ENCODE data around the gene MAP2K2.
A peak's percentile ranks its signal among the peaks of the same experiment; 100 is the strongest.

The MAP2K2 gene

DNA sequence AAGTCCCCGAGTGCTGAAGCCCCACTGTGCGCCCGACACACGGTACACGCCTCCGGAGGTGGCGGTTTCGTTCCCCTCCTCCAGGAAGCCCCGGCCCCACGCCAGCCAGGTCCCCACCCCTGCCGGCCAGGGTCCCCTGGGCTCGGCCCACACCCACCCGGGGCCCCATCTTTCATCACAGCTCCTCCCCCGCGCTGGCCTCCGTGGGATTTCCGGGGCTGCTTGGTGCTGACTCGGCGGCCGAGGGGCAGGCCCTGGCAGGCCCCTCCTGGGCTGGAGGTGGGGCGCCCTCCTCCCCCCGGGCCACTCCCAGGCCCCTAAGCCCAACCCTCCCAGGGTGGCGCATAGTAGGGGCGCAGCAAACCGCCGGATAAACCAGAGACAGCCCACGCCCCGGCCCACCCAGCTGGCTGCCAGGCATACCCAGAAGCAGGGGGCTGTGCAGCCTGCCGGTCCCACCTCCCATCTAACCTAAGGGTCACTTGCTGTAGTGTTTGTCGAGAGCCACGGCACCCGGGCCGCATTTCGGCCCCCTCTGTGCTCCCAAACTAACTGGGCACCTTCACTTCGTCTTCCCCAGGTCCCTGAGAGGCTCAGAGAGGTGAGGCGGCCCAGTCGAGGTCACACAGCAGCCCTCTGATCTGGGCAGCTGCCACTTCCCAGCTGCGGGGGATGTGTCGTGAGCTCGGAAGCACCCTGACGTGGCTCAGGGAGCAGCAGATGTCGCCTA is 63.9 kb downstream of the MAP2K2 start:
- no peak for DNase-seq

DNA sequence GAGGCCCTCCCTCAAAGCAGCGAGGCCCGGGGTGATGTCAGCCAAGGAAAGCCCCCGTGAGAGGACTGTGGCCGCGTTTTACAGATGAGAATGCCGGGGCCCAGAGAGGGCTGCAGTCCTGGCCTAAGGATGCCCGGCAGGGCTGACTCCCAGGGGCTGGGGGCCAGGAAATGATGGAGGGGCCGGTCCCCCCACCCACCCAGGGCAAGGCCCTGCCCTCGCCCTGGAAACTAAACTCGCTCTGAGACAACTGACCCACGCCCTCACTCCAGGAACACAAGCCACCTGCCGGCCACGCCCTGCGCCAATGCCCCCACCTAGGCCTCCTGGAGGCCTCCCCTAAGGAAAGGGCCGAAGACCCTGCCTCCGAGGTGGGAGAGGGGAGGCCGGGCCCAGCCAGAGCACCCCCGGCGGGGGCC is 64.5 kb downstream of the MAP2K2 start:
- DNase-seq: no peak

DNA sequence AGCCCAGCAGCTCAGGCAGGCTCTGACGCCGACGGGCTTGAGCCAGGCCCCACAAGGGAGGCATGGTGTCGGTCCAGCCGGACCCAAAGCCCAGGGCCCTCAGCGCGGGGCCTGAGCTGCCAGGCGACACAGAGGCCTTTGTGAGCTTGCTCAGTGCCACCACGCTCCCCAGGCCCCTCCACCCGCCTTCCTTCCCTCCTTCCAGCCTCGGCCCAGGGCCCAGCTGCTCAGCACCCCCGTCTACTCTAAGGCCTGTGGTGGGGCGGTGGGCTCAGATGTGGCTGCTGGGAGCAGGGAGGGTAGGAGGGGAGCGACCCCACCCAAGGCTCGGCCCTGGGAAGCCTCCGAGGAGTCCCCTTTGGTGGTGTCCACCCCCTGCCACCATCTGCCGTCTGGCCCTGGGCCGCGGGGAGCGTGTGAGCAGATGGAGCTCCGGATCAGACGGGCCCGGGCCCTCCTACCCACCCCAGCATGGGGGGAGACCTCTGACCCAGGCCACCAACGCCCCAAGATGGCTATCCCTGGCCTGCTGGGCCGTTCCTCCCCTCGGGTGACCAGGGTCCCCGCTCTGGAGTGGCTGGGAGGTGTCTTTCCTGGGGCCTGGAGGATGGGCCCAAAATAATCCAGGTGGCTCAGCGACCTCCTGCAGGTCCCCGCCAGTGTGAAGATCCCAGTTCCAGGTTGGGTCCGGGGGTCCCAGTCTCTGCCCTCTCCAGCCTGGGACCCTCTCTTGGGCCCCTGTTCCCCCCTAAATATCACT is 65.0 kb downstream of the MAP2K2 start:
- DNase-seq: no peak

DNA sequence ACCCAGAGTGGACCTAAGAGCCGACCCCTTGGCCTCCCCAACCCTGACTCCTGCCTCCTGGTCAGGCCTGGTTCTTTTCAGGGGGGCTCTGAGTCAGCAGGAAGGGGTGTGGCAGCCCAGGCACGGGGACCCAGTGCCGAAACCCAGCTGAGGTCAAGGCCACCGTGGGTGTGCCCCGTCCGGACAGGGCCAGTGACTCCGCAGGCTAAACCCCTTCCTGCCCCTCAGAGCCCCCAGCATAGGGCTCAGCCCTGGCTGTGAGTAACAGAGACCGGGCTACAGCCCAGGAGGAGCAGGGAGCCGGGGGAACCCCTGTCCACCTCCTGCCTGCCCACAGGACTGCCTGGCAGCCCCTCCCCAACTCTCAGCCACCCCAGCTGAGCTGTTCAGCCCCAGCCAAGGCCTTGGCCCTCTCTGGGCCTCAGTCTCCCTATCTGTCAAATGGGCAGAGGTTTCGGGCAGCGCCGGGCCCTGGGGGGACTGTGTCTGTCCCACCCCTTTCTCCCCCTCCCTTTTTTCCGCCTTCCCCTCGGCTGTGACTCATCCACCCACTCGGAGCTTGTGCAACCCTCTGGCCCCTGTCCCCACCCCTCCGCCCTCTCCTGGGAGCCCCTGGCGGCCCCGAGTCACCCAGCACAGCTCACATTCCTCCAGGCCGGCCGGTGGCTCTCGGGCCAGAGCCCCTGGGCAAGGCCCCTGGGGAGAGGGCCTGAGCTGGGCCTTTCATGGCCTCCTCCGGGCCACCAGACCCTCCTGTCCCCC is 65.8 kb downstream of the MAP2K2 start:
- peak; percentile 78 for DNase-seq

DNA sequence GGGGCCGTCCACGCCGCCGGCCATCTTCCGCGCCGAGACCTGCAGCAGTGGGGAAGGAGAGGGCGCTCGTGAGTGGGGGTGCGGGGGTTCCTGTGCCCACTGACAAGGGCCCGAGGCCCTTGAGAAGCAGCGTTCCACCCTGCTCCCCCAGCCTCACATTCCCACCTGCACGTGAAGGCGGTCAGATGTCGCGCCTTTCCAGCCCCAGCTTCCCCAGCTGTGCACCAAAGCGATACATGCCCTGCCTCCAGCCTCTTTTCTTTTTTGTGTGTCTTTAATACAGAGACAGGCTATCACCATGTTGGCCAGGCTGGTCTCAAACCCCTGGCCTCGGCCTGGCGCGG is 68.7 kb downstream of the MAP2K2 start:
- DNase-seq: no peak

DNA sequence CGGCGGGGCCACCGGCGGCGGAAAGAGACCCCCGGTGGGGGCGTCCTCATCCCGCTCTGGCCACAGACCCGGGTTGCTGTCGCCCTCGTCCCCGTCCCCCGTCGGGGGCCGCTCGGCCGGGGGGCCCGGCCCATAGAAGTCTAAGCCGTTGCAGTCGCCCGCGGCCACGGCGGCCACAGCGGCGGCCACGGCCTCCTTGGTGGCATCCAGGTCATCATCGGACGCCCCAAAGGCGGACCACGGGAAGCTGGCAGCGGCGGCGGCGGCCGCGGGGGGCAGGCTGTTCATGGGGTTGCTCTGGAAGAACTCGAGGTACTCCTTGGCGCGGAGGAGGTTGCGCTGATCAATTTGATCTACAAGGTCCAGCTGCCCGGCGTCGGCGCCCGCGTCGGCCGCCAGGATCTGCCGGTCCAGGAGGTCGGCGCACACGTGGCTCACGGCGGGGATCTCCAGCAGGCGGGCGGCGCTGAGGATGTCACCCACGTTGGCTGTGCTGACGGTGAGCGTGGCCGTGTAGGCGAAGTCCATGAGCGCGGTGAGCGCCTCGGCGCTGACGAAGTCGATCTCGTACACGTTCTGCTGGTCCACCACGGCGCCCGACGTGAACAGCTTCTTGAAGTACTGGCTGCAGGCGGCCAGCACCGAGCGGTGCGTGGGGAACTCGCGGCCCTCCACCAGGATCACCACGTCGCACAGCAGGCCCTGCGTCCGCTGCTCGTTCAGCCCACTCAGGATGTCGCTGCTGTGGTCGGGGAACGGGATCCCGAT is 69.3 kb downstream of the MAP2K2 start:
- no peak for DNase-seq

DNA sequence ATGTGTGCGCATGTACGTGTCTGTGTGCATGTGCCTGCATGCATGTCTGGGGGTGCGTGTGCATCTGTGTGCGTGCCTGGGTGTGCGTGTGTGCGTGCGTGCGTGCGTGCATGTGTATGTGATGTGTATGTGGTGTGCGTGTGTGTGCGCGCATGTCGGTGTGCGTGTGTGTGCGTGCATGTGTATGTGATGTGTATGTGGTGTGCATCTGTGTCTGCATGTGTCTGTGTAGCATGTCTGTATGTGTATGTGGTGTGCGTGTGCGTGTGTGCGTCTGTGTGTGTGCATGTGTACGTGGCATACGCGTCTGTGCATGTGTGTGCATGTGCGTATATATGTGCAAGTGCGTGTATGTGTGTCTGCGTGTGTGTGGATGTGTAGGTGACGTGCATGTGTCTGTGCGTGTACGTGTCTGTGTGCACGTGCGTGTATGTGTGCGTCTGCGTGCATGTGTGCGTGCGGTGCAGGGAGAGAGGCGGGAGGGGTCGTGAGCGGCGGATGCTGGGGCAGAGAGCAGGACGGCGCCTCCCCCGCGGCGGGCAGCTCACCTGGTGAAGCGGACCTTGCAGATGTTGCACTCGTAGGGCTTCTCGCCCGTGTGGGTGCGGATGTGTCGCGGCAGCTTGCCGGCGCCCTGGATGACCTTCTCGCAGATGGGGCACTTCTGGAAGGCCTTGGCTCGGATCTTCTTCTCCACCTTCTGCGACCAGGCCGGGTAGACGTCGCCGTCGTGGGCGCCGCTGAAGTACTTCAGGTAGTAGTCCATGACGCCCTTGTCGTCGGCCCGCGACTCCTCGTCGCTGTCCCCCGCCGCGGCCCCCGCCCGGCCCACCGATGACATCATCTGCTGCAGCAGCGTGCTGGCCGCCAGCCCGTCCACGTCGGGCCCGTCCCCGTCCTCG is 70.2 kb downstream of the MAP2K2 start:
- DNase-seq: no peak

DNA sequence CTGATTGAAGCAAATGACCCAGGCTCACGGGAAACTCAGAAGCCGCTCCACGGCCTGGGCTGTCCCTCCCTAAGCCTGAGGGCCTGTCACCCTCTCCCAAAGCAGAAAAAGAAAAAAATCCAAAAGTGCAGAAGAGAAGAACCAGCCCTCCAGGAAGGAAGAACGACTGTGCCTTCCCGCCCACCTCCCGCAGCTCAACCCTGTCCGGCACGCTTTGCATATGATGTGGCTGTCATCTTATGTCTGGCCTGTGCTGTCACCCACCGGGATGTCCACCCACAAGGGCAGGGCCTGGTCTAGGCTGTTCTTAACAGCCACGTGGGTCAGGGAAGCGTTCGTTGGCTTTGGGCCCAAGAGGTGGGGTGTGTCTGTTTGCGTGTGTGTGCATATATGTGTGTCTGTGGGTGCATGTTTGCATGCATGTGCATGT is 70.9 kb downstream of the MAP2K2 start:
- no peak for DNase-seq

DNA sequence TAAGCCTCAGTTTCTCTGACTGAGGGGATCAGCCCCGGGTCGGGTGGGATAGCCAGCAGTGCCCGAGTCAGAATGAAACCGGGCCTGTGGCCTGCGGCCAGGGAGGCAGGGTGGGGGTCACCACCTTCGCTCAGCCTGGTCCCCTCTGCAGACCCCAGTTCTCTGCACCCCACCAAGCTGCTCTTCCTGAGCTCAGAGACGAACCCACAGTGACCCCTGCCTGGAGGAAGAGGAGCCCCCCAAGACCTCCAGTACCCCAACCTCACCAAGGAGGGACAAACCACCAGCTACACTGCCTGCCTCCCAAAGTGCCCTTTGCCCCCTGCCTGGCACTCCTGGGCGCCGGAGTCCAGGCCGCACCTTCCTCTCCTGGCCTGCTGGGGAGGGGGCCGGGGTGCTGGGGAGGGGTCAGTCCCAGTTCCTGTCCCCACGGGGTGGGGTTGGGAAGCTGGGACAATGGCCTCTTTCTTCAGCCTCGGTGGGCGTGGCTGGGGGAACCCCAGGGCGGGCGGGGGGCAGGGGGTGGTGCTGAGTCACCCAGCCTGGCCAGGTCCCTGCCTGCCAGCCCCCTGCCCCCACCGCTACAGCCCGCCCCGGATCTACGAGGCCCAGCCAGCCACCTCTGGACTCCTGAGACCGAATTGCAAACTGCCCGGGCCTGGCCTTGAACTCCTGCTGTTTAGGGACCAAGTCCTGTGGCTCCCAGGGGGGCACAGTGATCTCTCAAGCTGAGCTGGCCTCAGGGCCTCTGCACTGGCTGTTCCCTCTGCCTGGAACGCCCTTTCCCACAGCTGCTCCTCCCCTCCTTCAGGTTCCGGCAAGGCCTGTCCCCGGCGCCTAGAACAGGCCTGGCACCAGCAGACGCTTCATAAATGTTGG is 71.6 kb downstream of the MAP2K2 start:
- no peak for DNase-seq

DNA sequence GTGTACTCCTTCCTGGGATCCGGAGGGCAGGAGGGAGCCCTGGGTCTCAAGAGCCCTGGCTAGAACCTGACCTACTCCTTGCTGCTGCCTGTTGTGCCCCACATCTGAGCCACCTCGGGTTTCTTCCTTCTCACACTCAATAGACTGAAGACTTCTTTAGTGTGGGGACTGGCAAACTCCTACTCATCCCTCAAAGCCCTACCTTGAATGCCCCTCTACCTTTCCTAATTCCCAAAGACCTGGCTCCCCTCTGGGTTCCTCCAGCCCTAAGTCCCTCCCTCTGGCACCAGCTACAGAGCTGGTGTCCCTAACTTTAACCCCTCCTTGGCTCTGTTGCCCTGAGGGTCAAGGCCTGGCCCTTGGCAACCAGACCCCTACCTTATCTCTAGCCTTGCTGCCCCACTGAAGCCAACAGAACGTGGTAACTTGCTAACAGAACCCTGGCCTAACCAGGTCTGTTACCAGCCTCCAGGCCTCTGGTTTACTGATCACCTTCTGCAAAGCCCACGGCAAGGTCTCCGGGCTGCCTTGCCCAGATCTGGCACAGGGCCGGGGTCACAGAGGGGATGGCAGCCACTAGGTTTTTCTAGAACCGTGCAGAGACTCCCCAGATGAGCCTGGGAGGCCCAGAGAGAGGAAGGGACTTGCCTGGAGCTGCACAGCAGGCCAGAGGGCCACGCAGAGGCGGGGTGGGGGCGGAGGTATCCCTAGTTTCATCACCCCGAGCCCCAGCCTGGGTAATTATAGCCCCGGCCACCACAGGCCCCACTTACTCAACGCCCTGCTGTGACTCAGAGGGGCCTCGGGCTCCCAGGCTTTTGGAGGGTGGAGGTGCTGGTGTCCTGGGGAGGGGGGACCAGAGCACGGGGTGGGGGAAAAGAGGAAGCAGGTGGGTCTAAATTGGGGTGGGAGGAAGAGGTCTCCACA is 72.5 kb downstream of the MAP2K2 start:
- no peak for DNase-seq

DNA sequence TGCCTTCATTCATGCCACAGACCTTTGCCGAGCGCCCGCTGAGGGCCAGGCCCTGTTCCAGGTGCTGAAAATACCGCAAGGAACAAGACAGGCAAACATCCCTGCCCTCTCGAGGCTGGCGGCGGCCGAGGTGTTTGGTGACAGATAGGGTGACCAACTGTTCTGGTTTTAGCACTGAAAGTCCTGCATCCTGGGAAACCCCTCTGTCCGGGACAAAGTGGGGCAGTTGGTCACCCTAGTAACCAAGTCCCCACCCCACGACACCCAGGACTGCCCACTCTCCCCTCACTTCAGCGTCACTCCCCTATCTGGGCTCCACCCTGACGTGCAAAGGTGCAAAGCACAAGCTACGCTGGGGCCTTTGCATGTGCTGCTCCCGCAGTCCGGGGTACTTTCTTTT is 74.5 kb downstream of the MAP2K2 start:
- no peak for DNase-seq

DNA sequence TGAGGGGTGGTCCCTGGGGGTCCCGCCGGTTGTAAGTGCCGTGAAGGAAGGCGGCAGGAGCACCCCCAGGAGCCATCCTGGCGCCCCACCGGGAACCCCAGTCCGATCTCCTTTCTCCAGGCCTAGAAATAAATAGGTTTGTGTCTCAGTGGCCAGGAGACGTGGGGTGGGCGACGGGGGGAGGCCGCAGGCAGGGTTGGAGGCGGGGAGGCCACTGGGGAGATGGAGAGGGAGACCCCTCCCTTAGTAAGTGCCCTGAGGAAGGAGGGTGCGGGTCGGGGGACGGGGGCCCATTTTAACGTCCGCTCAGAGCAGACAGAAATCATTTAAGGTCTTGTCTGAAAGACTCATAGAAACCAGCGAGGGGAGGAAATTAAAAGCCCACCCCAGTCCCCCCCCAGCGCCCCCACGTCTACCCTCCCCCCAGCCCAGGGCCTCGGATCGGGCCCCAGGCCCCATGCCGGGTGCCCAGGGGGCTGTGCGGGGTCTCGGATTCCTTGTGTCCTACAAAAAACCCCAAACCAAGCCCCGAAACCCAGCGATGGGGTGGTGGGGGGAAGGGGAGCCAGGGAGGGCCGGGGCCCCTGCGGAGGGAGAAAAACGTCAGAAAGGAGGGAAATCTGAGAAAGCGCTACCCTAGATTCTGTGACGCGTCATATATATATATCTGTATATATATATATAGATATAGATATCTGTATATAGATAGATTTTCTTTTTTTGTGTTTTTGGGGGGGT is 76.8 kb downstream of the MAP2K2 start:
- no peak for DNase-seq

DNA sequence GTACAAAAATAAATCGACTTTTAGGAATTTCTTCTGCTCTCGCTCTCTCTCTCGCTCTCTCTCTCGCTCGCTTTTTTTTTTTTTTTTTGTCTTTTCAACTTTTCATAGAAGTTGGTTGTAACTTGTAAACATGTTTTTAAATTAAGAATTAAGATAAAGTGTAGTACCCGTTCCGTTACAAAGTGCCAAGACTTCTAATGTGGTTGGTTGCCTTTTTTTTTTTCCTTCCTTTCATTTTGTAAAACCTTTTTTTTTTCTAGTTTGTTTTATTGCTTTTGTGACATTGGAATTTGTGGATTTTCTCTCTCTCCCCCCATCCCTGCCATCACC is 77.6 kb downstream of the MAP2K2 start:
- DNase-seq: no peak

DNA sequence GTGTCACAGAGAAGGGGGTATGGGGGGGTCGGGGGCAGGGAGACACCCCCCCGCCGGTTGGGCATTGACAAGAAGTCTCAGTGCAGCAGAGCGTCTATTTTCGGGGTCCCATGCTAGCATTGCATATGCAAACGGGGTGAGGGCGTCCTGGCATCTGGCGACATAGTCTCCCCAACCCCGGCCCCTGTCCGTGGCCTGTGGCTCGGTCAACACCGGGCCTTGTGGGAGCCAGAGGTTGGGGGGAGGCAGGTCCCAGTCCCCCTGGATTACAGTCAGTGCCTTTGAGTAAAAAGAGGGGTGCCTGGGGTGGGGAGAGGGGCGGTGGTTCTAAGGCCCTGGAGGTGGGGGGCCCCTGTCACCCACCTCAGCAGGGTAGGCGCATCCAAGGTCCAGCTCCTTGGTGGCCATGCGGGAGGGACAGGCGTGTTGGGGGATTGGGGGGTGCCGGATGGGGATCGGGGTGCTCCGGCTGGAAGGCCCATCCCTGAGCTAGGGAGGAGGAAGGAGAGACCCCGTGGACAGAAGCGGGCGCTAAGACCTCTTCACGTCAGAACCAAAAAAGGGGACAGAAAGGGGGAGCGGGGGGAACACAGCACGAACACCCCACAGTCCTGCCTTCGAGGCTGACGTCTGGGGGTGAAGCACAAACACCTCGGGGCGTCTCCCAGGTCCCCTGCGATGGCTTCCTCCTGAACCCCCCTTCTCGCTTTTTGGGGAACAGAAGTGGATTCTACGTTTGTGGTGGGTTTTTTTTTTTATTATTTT is 78.1 kb downstream of the MAP2K2 start:
- DNase-seq: no peak

DNA sequence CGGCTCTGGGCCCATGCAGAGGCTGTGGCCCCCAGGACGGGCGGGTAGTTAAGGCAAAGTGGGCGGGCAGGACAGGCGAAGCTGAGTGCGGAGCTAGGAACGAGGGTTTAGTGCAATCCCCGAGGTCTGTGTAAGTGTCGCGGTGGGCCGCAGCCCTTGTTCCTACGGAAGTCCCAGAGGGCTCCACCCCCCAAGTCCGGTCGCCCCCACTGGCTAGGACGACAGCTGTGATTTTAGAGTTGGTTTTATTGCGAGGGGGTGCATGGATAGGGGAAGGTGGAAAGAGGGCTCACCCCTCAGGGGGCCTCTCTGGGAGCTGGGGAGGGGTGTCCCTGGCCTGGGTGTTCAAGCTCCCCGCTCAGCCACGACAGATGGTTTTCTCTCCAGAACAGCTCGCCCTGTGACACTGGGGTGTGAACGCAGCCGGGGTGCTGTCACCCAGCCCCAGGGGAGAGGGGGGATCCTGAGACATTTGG is 78.9 kb downstream of the MAP2K2 start:
- DNase-seq: no peak

DNA sequence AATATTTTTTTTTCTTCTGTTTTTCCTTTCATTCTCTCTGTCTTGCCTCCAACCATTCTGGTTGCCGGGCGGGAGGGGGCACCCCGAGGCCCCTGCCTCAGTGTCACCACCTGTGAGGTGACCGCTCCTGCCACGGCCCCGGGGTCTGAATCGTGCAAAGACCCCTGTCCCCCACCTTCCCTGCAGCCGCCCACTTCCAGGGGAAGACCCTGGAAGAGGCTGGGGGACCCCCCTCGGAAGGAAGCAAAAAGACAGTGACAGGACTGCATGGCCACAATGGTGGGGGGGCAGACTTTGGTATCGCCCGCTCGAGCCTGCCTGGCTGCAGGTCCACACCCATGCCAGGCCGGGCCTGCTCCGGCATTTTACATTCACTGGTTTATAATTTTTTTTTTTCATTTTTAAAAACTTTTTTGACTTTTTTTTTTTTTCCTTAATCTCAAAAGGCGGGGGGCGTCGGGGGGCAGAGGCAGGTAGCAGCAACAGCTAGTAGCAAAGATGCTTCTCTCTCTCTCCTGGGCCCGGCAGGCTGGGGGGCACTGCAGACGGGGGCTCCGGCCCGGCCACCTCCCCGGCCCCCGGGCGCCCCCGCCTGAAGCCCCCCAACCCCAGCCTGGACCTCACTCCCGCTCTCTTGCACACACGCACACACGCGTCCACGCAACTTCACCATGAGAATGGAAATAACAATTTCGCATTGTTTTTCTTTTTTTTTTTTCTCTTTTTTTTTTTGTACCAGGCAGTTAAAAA is 79.8 kb downstream of the MAP2K2 start:
- no peak for DNase-seq

DNA sequence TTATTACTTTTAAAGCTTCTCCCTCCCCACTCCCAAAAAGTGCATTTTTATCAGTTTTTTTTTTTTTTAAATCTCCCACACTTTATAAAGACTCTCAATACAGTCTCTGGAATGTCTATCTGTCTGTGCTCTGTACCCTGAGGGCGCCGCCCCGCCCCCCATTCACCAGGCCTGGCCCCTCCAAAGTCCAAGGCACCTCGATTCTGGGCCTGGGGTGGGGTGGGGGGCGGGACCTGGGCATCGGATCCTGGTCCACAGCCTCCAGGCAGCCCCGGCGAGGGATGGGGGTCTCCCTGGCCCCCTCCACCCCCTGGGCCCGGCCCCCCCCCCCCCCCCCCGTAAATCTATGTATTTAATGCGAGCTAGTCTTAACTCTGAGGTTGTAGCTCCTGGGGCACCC is 80.5 kb downstream of the MAP2K2 start:
- DNase-seq: no peak
